IMR-90 (cell line): ENCODE data around the gene SLC6A13. TPM values are rescaled to one million over a fixed set of nuclear protein-coding genes. Genes with fewer than 3 reads are reported as not detected.

ENCODE experiments used
- ATAC-seq: fragments of 200-7000 bp; cut with Tn5 transposase; 2 replicates; pipeline ENCODE4 v1.9.1; 2020; ENCODE audit warnings: low read depth, mild to moderate bottlenecking, moderate library complexity
- BruUV-seq: library from RNA; stranded (reverse); fragments of 400-500 nt; replicated peaks from 2 replicates; lab custom pipeline; 2021; lab: Mats Ljungman, UMichigan
- CTCF ChIA-PET: fragments of 300-600 bp; formaldehyde crosslinking; extraction: SDS; loops from one replicate; lab custom pipeline; 2021; ENCODE audit warnings: antibody characterized with exemption; lab: Yijun Ruan, JAX
- POLR2A ChIA-PET: fragments of 300-600 bp; sonication (Branson Sonifier 250); formaldehyde crosslinking; loops from one replicate; lab custom pipeline; 2022; ENCODE audit warnings: antibody characterized with exemption; ENCODE audit not compliant: unreplicated experiment; lab: Charles Lee
- DNase-seq: peaks from one replicate; pipeline ENCODE4 v3.0.0; 2013
- H2AFZ ChIP-seq: replicated peaks from 2 replicates; pipeline ENCODE3; 2013; ENCODE audit warnings: low read length, mild to moderate bottlenecking; ENCODE audit not compliant: poor library complexity
- H2AK5ac ChIP-seq: 2 replicates; pipeline ENCODE4 v1.6.1; 2013; ENCODE audit warnings: low read depth, low read length, inconsistent platforms
- H2AK9ac ChIP-seq: replicated peaks from 2 replicates; pipeline ENCODE3; 2013; ENCODE audit warnings: mild to moderate bottlenecking, low read depth, low read length, moderate library complexity; ENCODE audit not compliant: poor library complexity
- H2BK120ac ChIP-seq: 2 replicates; pipeline ENCODE4 v1.6.1; 2013; ENCODE audit warnings: low read depth, low read length, inconsistent platforms
- H2BK15ac ChIP-seq: 3 replicates; pipeline ENCODE4 v1.6.1; 2013; ENCODE audit warnings: low read depth, low read length, inconsistent platforms
- H2BK20ac ChIP-seq: 2 replicates; pipeline ENCODE4 v1.6.1; 2013; ENCODE audit warnings: low read depth, mild to moderate bottlenecking, inconsistent platforms, low read length, moderate library complexity
- H2BK5ac ChIP-seq: 2 replicates; pipeline ENCODE4 v1.6.1; 2013; ENCODE audit warnings: mild to moderate bottlenecking, low read depth, low read length, inconsistent platforms; ENCODE audit not compliant: poor library complexity, severe bottlenecking
- H3K14ac ChIP-seq: replicated peaks from 2 replicates; pipeline ENCODE4 v1.6.1; 2013; ENCODE audit warnings: low read depth, low read length, inconsistent platforms
- H3K18ac ChIP-seq: 2 replicates; pipeline ENCODE4 v1.6.1; 2013; ENCODE audit warnings: low read depth, low read length, control low read depth
- H3K23ac ChIP-seq: 2 replicates; pipeline ENCODE4 v1.6.1; 2013; ENCODE audit warnings: low read depth, low read length, inconsistent platforms
- H3K27ac ChIP-seq: 2 replicates; pipeline ENCODE4 v1.5.1; 2013; ENCODE audit warnings: mild to moderate bottlenecking, control low read depth, low read length; ENCODE audit not compliant: insufficient read depth
- H3K27me3 ChIP-seq: 2 replicates; pipeline ENCODE4 v1.6.1; 2013; ENCODE audit warnings: low read length; ENCODE audit not compliant: control insufficient read depth, insufficient read depth
- H3K36me3 ChIP-seq: 2 replicates; pipeline ENCODE4 v1.6.1; 2013; ENCODE audit warnings: low read length, mixed read lengths; ENCODE audit not compliant: control insufficient read depth, insufficient read depth
- H3K4ac ChIP-seq: 2 replicates; pipeline ENCODE4 v1.6.1; 2013; ENCODE audit warnings: low read depth, low read length, inconsistent platforms
- H3K4me1 ChIP-seq: 2 replicates; pipeline ENCODE4 v1.6.1; 2013; ENCODE audit warnings: low read length, mixed read lengths; ENCODE audit not compliant: control insufficient read depth, insufficient read depth
- H3K4me2 ChIP-seq: 2 replicates; pipeline ENCODE4 v1.6.1; 2013; ENCODE audit warnings: low read depth, mild to moderate bottlenecking, control low read depth, low read length, moderate library complexity
- H3K4me3 ChIP-seq: 2 replicates; pipeline ENCODE4 v1.5.1; 2013; ENCODE audit warnings: low read depth, mild to moderate bottlenecking, control low read depth, low read length, moderate library complexity; ENCODE audit not compliant: insufficient read depth
- H3K56ac ChIP-seq: 2 replicates; pipeline ENCODE4 v1.6.1; 2013; ENCODE audit warnings: low read length, inconsistent platforms; ENCODE audit not compliant: insufficient read depth; ENCODE audit errors: extremely low read depth
- H3K79me1 ChIP-seq, 2 experiments: 2 replicates each; pipeline ENCODE4 v1.6.1; 2013; ENCODE audit warnings: low read length in 2 of 2, inconsistent platforms in 1 of 2, low read depth in 1 of 2
- H3K9ac ChIP-seq: 2 replicates; pipeline ENCODE4 v1.6.1; 2013; ENCODE audit warnings: low read depth, low read length, control low read depth
- H3K9me1 ChIP-seq: 2 replicates; pipeline ENCODE4 v1.6.1; 2013; ENCODE audit warnings: low read length, inconsistent platforms; ENCODE audit not compliant: insufficient read depth
- H3K9me3 ChIP-seq: 2 replicates; pipeline ENCODE4 v1.6.1; 2013; ENCODE audit warnings: low read length; ENCODE audit not compliant: control insufficient read depth, insufficient read depth
- H4K20me1 ChIP-seq: 2 replicates; pipeline ENCODE4 v1.6.1; 2013; ENCODE audit warnings: low read length, inconsistent platforms; ENCODE audit not compliant: insufficient read depth
- H4K5ac ChIP-seq: 2 replicates; pipeline ENCODE4 v1.6.1; 2013; ENCODE audit warnings: mild to moderate bottlenecking, low read depth, low read length, control low read depth
- H4K8ac ChIP-seq, 2 experiments: 2 replicates each; pipeline ENCODE4 v1.6.1; 2013; ENCODE audit warnings: low read depth in 2 of 2, low read length in 2 of 2, control low read depth in 1 of 2, inconsistent platforms in 1 of 2
- H4K91ac ChIP-seq: 2 replicates; pipeline ENCODE4 v1.6.1; 2013; ENCODE audit warnings: low read depth, low read length, inconsistent platforms; ENCODE audit not compliant: insufficient read depth
- BHLHE40 ChIP-seq: fragments of 150-350 bp; IDR thresholded peaks from 2 replicates; pipeline ENCODE4 v1.6.1; 2016; ENCODE audit warnings: mild to moderate bottlenecking, low read depth, low read length
- CEBPB ChIP-seq: IDR thresholded peaks from 2 replicates; pipeline ENCODE4 v1.6.1; 2012; ENCODE audit warnings: low read depth, low read length, improper control_type of control experiment
- CHD1 ChIP-seq: IDR thresholded peaks from 2 replicates; pipeline ENCODE4 v1.6.1; 2012; ENCODE audit warnings: low read depth, low read length, improper control_type of control experiment
- FOS ChIP-seq: fragments of 150-350 bp; IDR thresholded peaks from 2 replicates; pipeline ENCODE4 v1.6.1; 2016; ENCODE audit warnings: low read depth, low read length
- MAFK ChIP-seq: IDR thresholded peaks from 2 replicates; pipeline ENCODE4 v1.6.1; 2012; ENCODE audit warnings: low read depth, low read length, improper control_type of control experiment
- MAZ ChIP-seq: IDR thresholded peaks from 2 replicates; pipeline ENCODE4 v1.6.1; 2012; ENCODE audit warnings: low read depth, mild to moderate bottlenecking, low read length, improper control_type of control experiment, moderate library complexity, borderline replicate concordance
- MXI1 ChIP-seq: IDR thresholded peaks from 2 replicates; pipeline ENCODE4 v1.6.1; 2012; ENCODE audit warnings: low read depth, mild to moderate bottlenecking, low read length, moderate library complexity, borderline replicate concordance
- NFE2L2 ChIP-seq: fragments of 150-350 bp; IDR thresholded peaks from 2 replicates; pipeline ENCODE4 v1.6.1; 2016; ENCODE audit warnings: low read depth, mild to moderate bottlenecking, low read length
- POLR2A ChIP-seq: IDR thresholded peaks from 2 replicates; pipeline ENCODE4 v1.6.1; 2012; ENCODE audit warnings: mild to moderate bottlenecking, low read depth, low read length
- RAD21 ChIP-seq: IDR thresholded peaks from 2 replicates; pipeline ENCODE4 v1.6.1; 2012; ENCODE audit warnings: low read length, improper control_type of control experiment
- RCOR1 ChIP-seq: IDR thresholded peaks from 2 replicates; pipeline ENCODE4 v1.6.1; 2012; ENCODE audit warnings: mild to moderate bottlenecking, low read length, improper control_type of control experiment; ENCODE audit not compliant: insufficient replicate concordance
- RFX5 ChIP-seq: IDR thresholded peaks from 2 replicates; pipeline ENCODE4 v1.8.0; 2012; ENCODE audit warnings: low read depth, mild to moderate bottlenecking, low read length, moderate library complexity
- USF2 ChIP-seq: fragments of 150-350 bp; IDR thresholded peaks from 2 replicates; pipeline ENCODE4 v1.6.1; 2017; ENCODE audit warnings: mild to moderate bottlenecking, antibody characterized with exemption, low read length, low read depth
- WGBS, 2 experiments: methylation state at CpG; one replicate each; pipeline versions ENCODE4 v1.1.5 to v1.1.7; 2013; ENCODE audit warnings: missing lambda C conversion rate in 2 of 2; ENCODE audit not compliant: insufficient read length in 1 of 2; ENCODE audit errors: extremely low coverage in 2 of 2; 5-methylcytosine and 5-hydroxymethylcytosine counted together
- dilution Hi-C: fragments of 300-500 bp; cut with HindIII; formaldehyde crosslinking; loops from one replicate; pipeline ENCODE4 v1.14.3; 2018; ENCODE audit warnings: low sequenced_read_pairs; ENCODE audit not compliant: unreplicated experiment
- in situ Hi-C: fragments of 300-500 bp; cut with MboI; formaldehyde crosslinking; loops from 3 replicates; pipeline ENCODE4 v1.14.3; 2019; ENCODE audit warnings: low sequenced_read_pairs, inconsistent platforms, mixed read lengths
- intact Hi-C: fragments of 100-400 bp; cut with micrococcal nuclease; formaldehyde crosslinking; loops from 2 replicates; pipeline ENCODE4 v1.10.0; 2022
- polyA plus RNA-seq, 3 experiments: library from polyadenylated mRNA; depleted of rRNA; stranded (reverse); fragments of >200 nt; gene quantifications; 2 replicates each; pipeline ENCODE4 v1.2.3, GENCODE V29; 2012; ENCODE audit warnings: low replicate concordance in 1 of 3
- total RNA-seq: library from RNA; depleted of rRNA; stranded (reverse); fragments of >200 nt; gene quantifications from 2 replicates; pipeline ENCODE4 v1.2.3, GENCODE V29; 2012
- TF ChIP-seq, protein P1 (sequence below): conservative IDR thresholded peaks from 2 replicates; pipeline ENCODE4 v1.5.1; 2012; ENCODE audit warnings: mild to moderate bottlenecking, low read depth, low read length, improper control_type of control experiment

Gene SLC6A13
- total and polyA plus RNA-seq, 2 of the 4 experiments (the other 2 are of a cell fraction): under 0.01 to 0.10 TPM

DNA sequence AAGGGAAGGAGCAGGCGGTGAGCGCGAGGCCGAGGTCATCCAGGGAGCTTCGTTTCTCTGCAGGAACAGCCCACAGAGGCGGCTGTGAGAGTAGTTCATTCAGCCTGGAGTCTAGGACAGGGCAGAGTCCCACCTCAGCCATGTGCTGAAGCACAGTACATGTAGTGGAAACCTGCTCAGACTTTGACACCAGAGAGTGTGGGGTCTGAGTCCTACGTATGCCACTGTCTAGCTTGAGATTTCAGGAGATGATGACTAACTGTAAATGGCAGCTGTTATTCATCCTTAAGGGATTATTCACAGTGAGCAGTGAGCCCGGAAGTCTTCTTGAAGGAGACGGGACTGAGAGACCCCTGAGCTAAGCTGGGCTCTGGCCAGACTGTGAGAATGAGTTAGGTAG is 938 bp upstream of the SLC6A13 start:
- TF ChIP-seq NFE2L2 (no peak), MAFK (no peak), MXI1 (no peak), RAD21 (no peak), MAZ (no peak), USF2 (no peak), RFX5 (no peak), CEBPB (no peak), CHD1 (no peak), RCOR1 (no peak), BHLHE40 (no peak), POLR2A (no peak), FOS (no peak)
- TF ChIP-seq, protein P1, sequence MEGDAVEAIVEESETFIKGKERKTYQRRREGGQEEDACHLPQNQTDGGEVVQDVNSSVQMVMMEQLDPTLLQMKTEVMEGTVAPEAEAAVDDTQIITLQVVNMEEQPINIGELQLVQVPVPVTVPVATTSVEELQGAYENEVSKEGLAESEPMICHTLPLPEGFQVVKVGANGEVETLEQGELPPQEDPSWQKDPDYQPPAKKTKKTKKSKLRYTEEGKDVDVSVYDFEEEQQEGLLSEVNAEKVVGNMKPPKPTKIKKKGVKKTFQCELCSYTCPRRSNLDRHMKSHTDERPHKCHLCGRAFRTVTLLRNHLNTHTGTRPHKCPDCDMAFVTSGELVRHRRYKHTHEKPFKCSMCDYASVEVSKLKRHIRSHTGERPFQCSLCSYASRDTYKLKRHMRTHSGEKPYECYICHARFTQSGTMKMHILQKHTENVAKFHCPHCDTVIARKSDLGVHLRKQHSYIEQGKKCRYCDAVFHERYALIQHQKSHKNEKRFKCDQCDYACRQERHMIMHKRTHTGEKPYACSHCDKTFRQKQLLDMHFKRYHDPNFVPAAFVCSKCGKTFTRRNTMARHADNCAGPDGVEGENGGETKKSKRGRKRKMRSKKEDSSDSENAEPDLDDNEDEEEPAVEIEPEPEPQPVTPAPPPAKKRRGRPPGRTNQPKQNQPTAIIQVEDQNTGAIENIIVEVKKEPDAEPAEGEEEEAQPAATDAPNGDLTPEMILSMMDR: no peak
- Histone ChIP-seq H3K4me2 (no peak overlapping the region), H3K4me3 (no peak overlapping the region), H2BK20ac (no peak overlapping the region), H3K27ac (no peak overlapping the region), H3K4me1 (peaks cover 5% of the 10 kb centered on the region), H3K9me1 (peaks cover 4% of the 10 kb centered on the region; the same call in 1 of the 2 replicates), H3K23ac (no peak overlapping the region), H3K36me3 (no peaks in the 10 kb centered on the region), H4K20me1 (no peaks in the 10 kb centered on the region), H3K14ac (no peak overlapping the region), H2AFZ (peak overlapping the region; percentile 67), H3K79me1 (no peaks in the 10 kb centered on the region), H4K5ac (no peak overlapping the region), H2AK5ac (no peak overlapping the region), H3K9ac (no peak overlapping the region), H2BK5ac (no peak overlapping the region), H2AK9ac (no peak overlapping the region), H3K27me3 (peaks cover 36% of the 10 kb centered on the region), H2BK15ac (no peak overlapping the region), H3K9me3 (no peaks in the 10 kb centered on the region), H3K4ac (no peak overlapping the region), H4K8ac (no peak overlapping the region), H3K18ac (no peak overlapping the region), H2BK120ac (no peak overlapping the region), H4K91ac (no peak overlapping the region), H3K56ac (no peak overlapping the region)
- no TSS peak for BruUV-seq
- in situ Hi-C loops (no loop called here), intact Hi-C loops (no loop called here), dilution Hi-C loops (no loop called here)
- ChIA-PET POLR2A (interaction anchor here (0.6 kb wide), 1 partner anchor 31 kb away, joined by 3 read pairs; no protein-coding TSS in a partner anchor), CTCF (no interaction called here)
- WGBS, 2 experiments: 0% methylated on average over 1 of the region's 9 CpGs; no CpG with 5 or more reads in 1 of the 2 experiments
- ATAC-seq: peak; percentile 50
- peak; percentile 68 for DNase-seq
